ENCODE measurements around the gene BRI3BP. TPM values are rescaled to one million over a fixed set of nuclear protein-coding genes. Genes with fewer than 3 reads are reported as not detected.

The BRI3BP gene
- total RNA-seq, 1 donor from 2014 or later = 4.4 TPM

DNA sequence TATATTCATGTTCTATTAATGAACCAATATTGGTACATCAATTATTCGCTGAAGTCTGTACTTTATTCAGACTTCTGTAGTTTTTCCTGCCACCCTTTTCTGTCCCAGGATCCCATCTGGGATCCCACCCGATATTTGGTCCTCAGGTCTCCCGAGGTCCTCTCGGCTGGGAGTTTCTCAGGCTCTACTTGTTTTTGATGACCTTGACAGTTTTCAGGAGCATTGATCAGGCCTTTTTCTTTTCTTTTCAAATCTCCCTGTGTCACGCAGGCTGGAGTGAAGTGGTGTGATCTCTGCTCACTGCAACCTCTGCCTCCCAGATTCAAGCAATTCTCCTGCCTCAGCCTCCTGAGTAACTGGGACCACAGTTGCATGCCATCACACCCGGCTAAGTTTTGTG is 11.2 kb downstream of the BRI3BP start:
- TF ChIP-seq POLR2A (IDR thresholded peaks at IDR 0.05) = no peak
- no peak for TF ChIP-seq POLR2AphosphoS5 (IDR thresholded peaks at IDR 0.05; ENCODE audit: insufficient read depth in 1 of 2, low read depth in 1 of 2)
- TF ChIP-seq, protein P1, sequence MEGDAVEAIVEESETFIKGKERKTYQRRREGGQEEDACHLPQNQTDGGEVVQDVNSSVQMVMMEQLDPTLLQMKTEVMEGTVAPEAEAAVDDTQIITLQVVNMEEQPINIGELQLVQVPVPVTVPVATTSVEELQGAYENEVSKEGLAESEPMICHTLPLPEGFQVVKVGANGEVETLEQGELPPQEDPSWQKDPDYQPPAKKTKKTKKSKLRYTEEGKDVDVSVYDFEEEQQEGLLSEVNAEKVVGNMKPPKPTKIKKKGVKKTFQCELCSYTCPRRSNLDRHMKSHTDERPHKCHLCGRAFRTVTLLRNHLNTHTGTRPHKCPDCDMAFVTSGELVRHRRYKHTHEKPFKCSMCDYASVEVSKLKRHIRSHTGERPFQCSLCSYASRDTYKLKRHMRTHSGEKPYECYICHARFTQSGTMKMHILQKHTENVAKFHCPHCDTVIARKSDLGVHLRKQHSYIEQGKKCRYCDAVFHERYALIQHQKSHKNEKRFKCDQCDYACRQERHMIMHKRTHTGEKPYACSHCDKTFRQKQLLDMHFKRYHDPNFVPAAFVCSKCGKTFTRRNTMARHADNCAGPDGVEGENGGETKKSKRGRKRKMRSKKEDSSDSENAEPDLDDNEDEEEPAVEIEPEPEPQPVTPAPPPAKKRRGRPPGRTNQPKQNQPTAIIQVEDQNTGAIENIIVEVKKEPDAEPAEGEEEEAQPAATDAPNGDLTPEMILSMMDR (IDR thresholded peaks at IDR 0.05) = no peak
- Histone ChIP-seq H3K4me3 (no peak overlapping the region), H3K27ac (no peak overlapping the region), H3K36me3 (no peaks in the 10 kb centered on the region), H3K4me1 (no peaks in the 10 kb centered on the region), H3K9me3 (no peaks in the 10 kb centered on the region), H3K27me3 (no peaks in the 10 kb centered on the region)
- no peak for DNase-seq (ENCODE audit: extremely low spot score in 2 of 2)
- intact Hi-C loops (cut with DNase I) = no loop called here

DNA sequence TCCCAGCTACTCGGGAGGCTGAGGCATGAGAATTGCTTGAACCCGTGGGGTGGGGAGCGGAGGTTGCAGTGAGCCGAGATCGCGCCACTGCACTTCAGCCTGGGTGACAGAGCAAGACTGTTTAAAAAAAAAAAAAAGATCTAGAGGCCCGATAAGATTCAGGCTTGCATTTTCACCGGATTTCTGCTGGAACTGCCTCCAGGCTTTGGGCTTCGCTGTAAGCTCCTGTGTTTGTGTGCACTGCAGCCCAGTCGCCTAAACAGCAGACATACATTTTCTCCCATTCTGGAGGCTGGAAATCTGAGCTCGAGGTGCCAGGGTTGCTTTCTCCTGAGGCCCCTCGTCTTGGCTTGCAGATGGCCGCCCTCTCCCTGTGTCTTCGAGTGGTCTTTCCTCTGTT is 12.2 kb downstream of the BRI3BP start:
- Histone ChIP-seq H3K4me3 (no peak overlapping the region), H3K27ac (no peak overlapping the region), H3K4me1 (no peaks in the 10 kb centered on the region), H3K9me3 (no peaks in the 10 kb centered on the region), H3K36me3 (no peaks in the 10 kb centered on the region), H3K27me3 (no peaks in the 10 kb centered on the region)
- intact Hi-C loops (cut with DNase I) = no loop called here
- TF ChIP-seq, protein P1 (IDR thresholded peaks at IDR 0.05) = no peak
- no peak for TF ChIP-seq POLR2A (IDR thresholded peaks at IDR 0.05)
- no peak for DNase-seq (ENCODE audit: extremely low spot score in 2 of 2)

DNA sequence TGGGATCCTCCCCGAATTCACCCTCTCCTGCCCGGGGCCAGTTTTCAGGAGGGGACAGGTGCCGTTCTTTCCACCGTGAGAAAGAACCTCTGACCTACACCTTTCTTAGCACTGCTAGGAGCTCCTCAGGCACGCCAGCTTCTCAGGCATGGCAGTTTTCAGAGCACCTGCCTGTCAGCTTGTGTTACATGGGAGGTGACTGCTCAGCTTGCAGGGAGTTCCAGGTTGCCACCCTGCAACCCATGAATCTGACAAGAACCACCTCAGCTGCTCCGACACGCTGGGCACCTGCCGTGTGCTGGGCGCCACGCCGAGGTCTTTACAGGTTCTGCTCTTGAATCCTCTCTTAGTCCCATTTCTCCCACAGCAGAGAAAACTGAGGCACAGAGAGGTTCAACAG is 12.9 kb downstream of the BRI3BP start:
- intact Hi-C loops (cut with DNase I) = no loop called here
- no peaks in the 10 kb centered on the region for H3K4me1 ChIP-seq
- no peak for DNase-seq (ENCODE audit: extremely low spot score in 2 of 2)
- H3K27ac ChIP-seq = no peak overlapping the region
- TF ChIP-seq, protein P1 (IDR thresholded peaks at IDR 0.05) = no peak
- TF ChIP-seq POLR2AphosphoS5 (IDR thresholded peaks at IDR 0.05; ENCODE audit: insufficient read depth in 1 of 2, low read depth in 1 of 2) (no peak), POLR2A (IDR thresholded peaks at IDR 0.05) (no peak)
- no peaks in the 10 kb centered on the region for H3K27me3 ChIP-seq
- no peaks in the 10 kb centered on the region for H3K9me3 ChIP-seq
- H3K4me3 ChIP-seq = no peak overlapping the region
- no peaks in the 10 kb centered on the region for H3K36me3 ChIP-seq

DNA sequence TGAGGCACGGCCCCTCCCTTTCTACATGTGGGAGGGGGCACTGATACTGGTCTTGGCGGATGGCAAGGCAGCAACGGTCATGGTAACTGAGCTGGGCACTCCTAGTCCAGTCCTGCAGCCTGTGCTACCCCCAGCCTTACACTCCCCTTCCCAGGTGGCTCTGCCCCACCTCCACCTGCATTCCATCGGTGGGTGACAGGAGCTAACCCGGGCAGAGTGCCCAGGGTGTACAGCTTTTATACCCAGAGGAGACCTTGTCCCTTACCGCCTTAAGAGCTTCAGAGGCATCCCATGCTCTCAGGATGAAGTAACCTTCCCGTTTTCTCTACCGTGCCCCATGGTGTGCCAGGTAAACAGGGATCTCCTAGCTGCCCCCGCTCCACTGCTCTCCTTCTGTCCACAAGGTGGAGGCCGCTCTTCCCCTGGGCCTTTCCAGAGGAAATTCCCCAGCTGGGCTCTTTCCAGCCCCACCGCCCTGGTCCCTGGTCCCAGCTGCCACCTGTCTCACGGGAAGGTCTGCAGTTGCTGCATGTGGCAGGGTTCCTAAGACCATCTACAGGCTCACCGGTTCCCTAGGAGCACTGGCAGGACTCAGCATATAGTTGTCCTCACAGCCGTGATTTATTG is 20.5 kb downstream of the BRI3BP start:
- no peak overlapping the region for H3K27ac ChIP-seq
- TF ChIP-seq, protein P1 (IDR thresholded peaks at IDR 0.05) = no peak
- TF ChIP-seq POLR2AphosphoS5 (IDR thresholded peaks at IDR 0.05; ENCODE audit: insufficient read depth in 1 of 2, low read depth in 1 of 2) = no peak
- TF ChIP-seq POLR2A (IDR thresholded peaks at IDR 0.05) = no peak
- intact Hi-C loops (cut with DNase I) = no loop called here
- H3K4me1 ChIP-seq = no peaks in the 10 kb centered on the region
- H3K9me3 ChIP-seq = no peaks in the 10 kb centered on the region
- no peak for DNase-seq (ENCODE audit: extremely low spot score in 2 of 2)
- no peaks in the 10 kb centered on the region for H3K27me3 ChIP-seq
- no peaks in the 10 kb centered on the region for H3K36me3 ChIP-seq
- no peak overlapping the region for H3K4me3 ChIP-seq

DNA sequence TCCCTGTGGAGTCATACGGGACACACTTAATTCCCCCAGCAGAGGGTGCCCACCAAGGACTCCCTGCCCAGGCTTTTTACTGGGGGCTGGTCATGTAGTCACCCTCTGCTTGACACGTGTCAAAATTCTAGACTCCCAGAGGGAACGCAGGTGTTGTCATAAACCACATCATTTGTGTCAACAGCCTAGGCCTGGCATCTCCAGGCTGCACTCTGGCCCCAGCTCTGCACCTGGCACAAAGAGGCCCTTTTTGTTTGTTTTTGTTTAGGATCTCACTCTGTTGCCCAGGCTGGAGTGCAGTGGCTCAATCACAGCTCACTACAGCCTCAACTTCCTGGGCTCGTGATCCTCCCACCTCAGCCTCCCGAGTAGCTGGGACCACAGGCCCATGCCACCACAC is 21.1 kb downstream of the BRI3BP start:
- TF ChIP-seq POLR2AphosphoS5 (IDR thresholded peaks at IDR 0.05; ENCODE audit: insufficient read depth in 1 of 2, low read depth in 1 of 2) (no peak), POLR2A (IDR thresholded peaks at IDR 0.05) (no peak)
- TF ChIP-seq, protein P1 (IDR thresholded peaks at IDR 0.05) = no peak
- no peak overlapping the region for H3K27ac ChIP-seq
- H3K9me3 ChIP-seq = no peaks in the 10 kb centered on the region
- DNase-seq (ENCODE audit: extremely low spot score in 2 of 2) = no peak
- H3K36me3 ChIP-seq = no peaks in the 10 kb centered on the region
- H3K27me3 ChIP-seq = no peaks in the 10 kb centered on the region
- intact Hi-C loops (cut with DNase I) = no loop called here
- no peaks in the 10 kb centered on the region for H3K4me1 ChIP-seq
- H3K4me3 ChIP-seq = no peak overlapping the region
